K562 (cell line): ENCODE results near the gene BCL2L12. TPM values are rescaled to one million over a fixed set of nuclear protein-coding genes. Genes with fewer than 3 reads are reported as not detected.

Experiments used
- DPF2 ChIP-seq: fragments of 450-650 bp; IDR thresholded peaks from 2 replicates; pipeline ENCODE4 v1.6.1; 2016
- E2F1 ChIP-seq: sonication (generic); formaldehyde crosslinking; IDR thresholded peaks from 2 replicates; pipeline ENCODE4 v1.8.1; 2023; ENCODE audit warnings: mild to moderate bottlenecking, missing genetic modification reagents, moderate library complexity
- ETV1 ChIP-seq: fragments of 450-650 bp; conservative IDR thresholded peaks from 2 replicates; pipeline ENCODE4 v1.6.1; 2016; ENCODE audit warnings: missing genetic modification characterization, control low read depth, low read depth, missing compliant biosample characterization
- EZH2 ChIP-seq: IDR thresholded peaks from 2 replicates; pipeline ENCODE4 v1.6.1; 2012; ENCODE audit warnings: low read depth, mild to moderate bottlenecking, inconsistent platforms, low read length, borderline replicate concordance
- FOS ChIP-seq: IDR thresholded peaks from 3 replicates; pipeline ENCODE4 v1.6.1; 2011; ENCODE audit not compliant: insufficient read length; ENCODE audit errors: extremely low read depth
- HDGF ChIP-seq: fragments of 450-650 bp; IDR thresholded peaks from 2 replicates; pipeline ENCODE4 v1.6.1; 2016
- KAT7 ChIP-seq: sonication (generic); formaldehyde crosslinking; IDR thresholded peaks from 2 replicates; pipeline ENCODE4 v1.8.0; 2022; ENCODE audit warnings: missing genetic modification reagents, mild to moderate bottlenecking, borderline replicate concordance
- MCM3 ChIP-seq: fragments of 450-650 bp; IDR thresholded peaks from 2 replicates; pipeline ENCODE4 v1.6.1; 2016
- PHB2 ChIP-seq: fragments of 450-650 bp; IDR thresholded peaks from 2 replicates; pipeline ENCODE4 v1.6.1; 2017; ENCODE audit warnings: low read depth
- RAD51 ChIP-seq: fragments of 450-650 bp; IDR thresholded peaks from 2 replicates; pipeline ENCODE4 v1.7.1; 2016; ENCODE audit warnings: low read depth, mild to moderate bottlenecking, borderline replicate concordance
- SMARCC2 ChIP-seq: fragments of 450-650 bp; IDR thresholded peaks from 2 replicates; pipeline ENCODE4 v1.6.1; 2017; ENCODE audit warnings: antibody characterized with exemption, moderate library complexity, mild to moderate bottlenecking, low read depth
- TFAM ChIP-seq: fragments of 250-450 bp; sonication (Bioruptor Pico); conservative IDR thresholded peaks from 2 replicates; pipeline ENCODE4 v1.5.0; 2021; ENCODE audit warnings: mild to moderate bottlenecking, moderate library complexity
- XRCC5 ChIP-seq: fragments of 200-400 bp; formaldehyde crosslinking; IDR thresholded peaks from 2 replicates; pipeline ENCODE4 v1.6.1; 2017; ENCODE audit warnings: low read depth, mild to moderate bottlenecking, low read length
- ZKSCAN1 ChIP-seq: fragments of 150-350 bp; IDR thresholded peaks from 2 replicates; pipeline ENCODE4 v1.6.1; 2016; ENCODE audit warnings: low read depth, low read length
- ZNF175 ChIP-seq: fragments of 200-800 bp; sonication (Bioruptor generic); IDR thresholded peaks from 2 replicates; pipeline ENCODE4 v1.6.1; 2016; ENCODE audit warnings: low read depth, mild to moderate bottlenecking, missing genetic modification characterization, missing compliant biosample characterization
- ZNF274 ChIP-seq: IDR thresholded peaks from 2 replicates; pipeline ENCODE4 v1.6.1; 2011; ENCODE audit warnings: low read depth, mild to moderate bottlenecking, low read length, moderate library complexity, borderline replicate concordance
- ZNF707 ChIP-seq: fragments of 250-450 bp; sonication (Bioruptor Pico); conservative IDR thresholded peaks from 2 replicates; pipeline ENCODE4 v1.8.0; 2022; ENCODE audit warnings: inconsistent platforms, mild to moderate bottlenecking, moderate library complexity
- polyA plus RNA-seq, 8 experiments: library from polyadenylated mRNA; depleted of rRNA in 4 of 8; stranded (reverse) in 5 of 8; unstranded in 3 of 8; fragments of >200 nt; fragmentation: Nextera tagmentation in 2 of 8; fragmentation: Illumina TruSeq in 1 of 8; extraction: Ambion mirVana in 2 of 8; extraction: Trizol in 1 of 8; gene quantifications; 2 replicates each; pipeline versions ENCODE4 v1.2.1 to v1.2.3, GENCODE V29; 2011 to 2014; ENCODE audit warnings: inconsistent platforms in 1 of 8, missing spikeins in 1 of 8
- total RNA-seq, 7 experiments: library from RNA; depleted of rRNA in 6 of 7; stranded (reverse); fragments of >200 nt in 6 of 7; fragmentation: Illumina TruSeq in 2 of 7; extraction: Trizol in 2 of 7; gene quantifications; 2 replicates each; pipeline versions ENCODE4 v1.2.1 to v1.2.3, GENCODE V29; 2011 to 2021; ENCODE audit warnings: low replicate concordance in 1 of 7
- TF ChIP-seq, protein P1 (sequence below), 2 experiments: fragments of 200-800 bp in 1 of 2; sonication (Bioruptor generic) in 1 of 2; sonication (generic) in 1 of 2; formaldehyde crosslinking in 1 of 2; IDR thresholded peaks in 1 of 2; conservative IDR thresholded peaks in 1 of 2; 2 replicates each; pipeline versions ENCODE4 v1.5.0 to v1.6.1; 2016 to 2020; ENCODE audit warnings: missing compliant biosample characterization in 1 of 2, missing genetic modification characterization in 1 of 2, missing genetic modification reagents in 1 of 2
- TF ChIP-seq, protein P2 (sequence below): sonication (generic); formaldehyde crosslinking; IDR thresholded peaks from 2 replicates; pipeline ENCODE4 v1.8.1; 2022; ENCODE audit warnings: missing genetic modification reagents
- TF ChIP-seq, protein P3 (sequence below): fragments of 450-650 bp; formaldehyde crosslinking; IDR thresholded peaks from 2 replicates; pipeline ENCODE4 v1.4.0; 2020; ENCODE audit warnings: mild to moderate bottlenecking
- TF ChIP-seq, protein P4 (sequence below): fragments of 200-400 bp; formaldehyde crosslinking; IDR thresholded peaks from 2 replicates; pipeline ENCODE4 v1.6.1; 2017; ENCODE audit warnings: mild to moderate bottlenecking, low read depth, low read length, moderate library complexity

BCL2L12 gene
- total and polyA plus RNA-seq, 9 of the 15 experiments (the other 6 are each of a cell fraction or from before 2014, with no cell fraction given) = 7.4 to 263 (median 81.2) TPM

DNA sequence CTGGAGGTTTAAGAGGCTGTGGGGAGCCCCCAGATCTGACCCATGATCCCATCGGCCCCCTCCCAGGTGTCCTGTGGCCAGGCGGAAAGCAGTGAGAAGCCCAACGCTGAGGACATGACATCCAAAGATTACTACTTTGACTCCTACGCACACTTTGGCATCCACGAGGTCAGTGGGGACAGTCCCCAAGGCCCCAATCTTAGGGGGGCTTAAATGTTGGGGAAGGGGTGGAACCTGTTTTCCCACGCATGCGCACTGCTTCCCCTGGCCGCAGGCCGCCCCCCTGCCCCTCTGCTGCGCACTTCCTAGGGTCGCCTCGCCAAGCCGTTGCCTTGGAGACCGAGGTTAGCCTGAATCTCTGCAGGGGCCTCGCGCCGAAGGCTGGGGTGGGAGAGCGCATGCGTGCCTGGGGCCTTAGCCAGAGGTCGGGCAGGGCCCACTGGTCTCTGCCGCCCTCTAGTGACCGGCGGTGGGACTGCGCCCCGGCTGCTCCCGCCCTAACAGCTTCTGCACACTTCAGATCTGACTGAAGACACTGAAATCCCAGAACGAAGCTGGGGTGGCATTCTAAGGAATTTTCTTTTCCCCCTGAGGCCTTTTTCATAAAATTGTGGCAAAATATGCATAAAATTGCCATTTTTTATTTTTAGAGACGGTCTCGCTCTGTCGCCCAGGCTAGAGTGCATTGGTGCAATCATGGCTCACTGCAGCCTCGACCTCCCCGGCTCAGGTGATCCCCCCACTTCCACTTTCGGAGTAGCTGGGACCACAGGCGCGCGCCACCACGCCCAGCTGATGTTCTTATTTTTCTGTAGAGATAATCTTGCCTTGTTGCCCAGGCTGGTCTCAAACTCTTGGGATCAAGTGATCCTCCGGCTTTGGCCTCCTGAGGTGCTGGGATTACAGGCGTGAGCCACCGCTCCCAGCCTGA lies 15.0 kb downstream of the BCL2L12 start (continued):
- TF ChIP-seq, protein P1, sequence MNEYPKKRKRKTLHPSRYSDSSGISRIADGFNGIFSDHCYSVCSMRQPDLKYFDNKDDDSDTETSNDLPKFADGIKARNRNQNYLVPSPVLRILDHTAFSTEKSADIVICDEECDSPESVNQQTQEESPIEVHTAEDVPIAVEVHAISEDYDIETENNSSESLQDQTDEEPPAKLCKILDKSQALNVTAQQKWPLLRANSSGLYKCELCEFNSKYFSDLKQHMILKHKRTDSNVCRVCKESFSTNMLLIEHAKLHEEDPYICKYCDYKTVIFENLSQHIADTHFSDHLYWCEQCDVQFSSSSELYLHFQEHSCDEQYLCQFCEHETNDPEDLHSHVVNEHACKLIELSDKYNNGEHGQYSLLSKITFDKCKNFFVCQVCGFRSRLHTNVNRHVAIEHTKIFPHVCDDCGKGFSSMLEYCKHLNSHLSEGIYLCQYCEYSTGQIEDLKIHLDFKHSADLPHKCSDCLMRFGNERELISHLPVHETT (CRISPR knock-in tag; conservative IDR thresholded peaks at IDR 0.05 in 1 of 2, IDR thresholded peaks at IDR 0.05 in 1 of 2) = no peak
- TF ChIP-seq MCM3 = no peak
- TF ChIP-seq ZNF175 (CRISPR knock-in tag) = no peak
- TF ChIP-seq FOS = no peak
- TF ChIP-seq E2F1 (CRISPR knock-in tag) = peak; percentile 86; the same call in 1 of the 2 replicates
- no peak for TF ChIP-seq PHB2
- no peak for TF ChIP-seq DPF2
- TF ChIP-seq KAT7 (CRISPR knock-in tag) = no peak
- no peak for TF ChIP-seq HDGF
- TF ChIP-seq, protein P2, sequence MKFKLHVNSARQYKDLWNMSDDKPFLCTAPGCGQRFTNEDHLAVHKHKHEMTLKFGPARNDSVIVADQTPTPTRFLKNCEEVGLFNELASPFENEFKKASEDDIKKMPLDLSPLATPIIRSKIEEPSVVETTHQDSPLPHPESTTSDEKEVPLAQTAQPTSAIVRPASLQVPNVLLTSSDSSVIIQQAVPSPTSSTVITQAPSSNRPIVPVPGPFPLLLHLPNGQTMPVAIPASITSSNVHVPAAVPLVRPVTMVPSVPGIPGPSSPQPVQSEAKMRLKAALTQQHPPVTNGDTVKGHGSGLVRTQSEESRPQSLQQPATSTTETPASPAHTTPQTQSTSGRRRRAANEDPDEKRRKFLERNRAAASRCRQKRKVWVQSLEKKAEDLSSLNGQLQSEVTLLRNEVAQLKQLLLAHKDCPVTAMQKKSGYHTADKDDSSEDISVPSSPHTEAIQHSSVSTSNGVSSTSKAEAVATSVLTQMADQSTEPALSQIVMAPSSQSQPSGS (CRISPR knock-in tag) = no peak
- no peak for TF ChIP-seq ZNF707 (CRISPR knock-in tag)
- no peak for TF ChIP-seq EZH2
- no peak for TF ChIP-seq SMARCC2
- no peak for TF ChIP-seq RAD51
- TF ChIP-seq ETV1 (tag) = no peak
- TF ChIP-seq, protein P3, sequence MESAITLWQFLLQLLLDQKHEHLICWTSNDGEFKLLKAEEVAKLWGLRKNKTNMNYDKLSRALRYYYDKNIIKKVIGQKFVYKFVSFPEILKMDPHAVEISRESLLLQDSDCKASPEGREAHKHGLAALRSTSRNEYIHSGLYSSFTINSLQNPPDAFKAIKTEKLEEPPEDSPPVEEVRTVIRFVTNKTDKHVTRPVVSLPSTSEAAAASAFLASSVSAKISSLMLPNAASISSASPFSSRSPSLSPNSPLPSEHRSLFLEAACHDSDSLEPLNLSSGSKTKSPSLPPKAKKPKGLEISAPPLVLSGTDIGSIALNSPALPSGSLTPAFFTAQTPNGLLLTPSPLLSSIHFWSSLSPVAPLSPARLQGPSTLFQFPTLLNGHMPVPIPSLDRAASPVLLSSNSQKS = no peak
- no peak for TF ChIP-seq ZKSCAN1
- TF ChIP-seq ZNF274 = no peak
- peak; percentile 90; the same call in 1 of the 2 replicates for TF ChIP-seq XRCC5
- no peak for TF ChIP-seq TFAM (CRISPR knock-in tag)
- TF ChIP-seq, protein P4, sequence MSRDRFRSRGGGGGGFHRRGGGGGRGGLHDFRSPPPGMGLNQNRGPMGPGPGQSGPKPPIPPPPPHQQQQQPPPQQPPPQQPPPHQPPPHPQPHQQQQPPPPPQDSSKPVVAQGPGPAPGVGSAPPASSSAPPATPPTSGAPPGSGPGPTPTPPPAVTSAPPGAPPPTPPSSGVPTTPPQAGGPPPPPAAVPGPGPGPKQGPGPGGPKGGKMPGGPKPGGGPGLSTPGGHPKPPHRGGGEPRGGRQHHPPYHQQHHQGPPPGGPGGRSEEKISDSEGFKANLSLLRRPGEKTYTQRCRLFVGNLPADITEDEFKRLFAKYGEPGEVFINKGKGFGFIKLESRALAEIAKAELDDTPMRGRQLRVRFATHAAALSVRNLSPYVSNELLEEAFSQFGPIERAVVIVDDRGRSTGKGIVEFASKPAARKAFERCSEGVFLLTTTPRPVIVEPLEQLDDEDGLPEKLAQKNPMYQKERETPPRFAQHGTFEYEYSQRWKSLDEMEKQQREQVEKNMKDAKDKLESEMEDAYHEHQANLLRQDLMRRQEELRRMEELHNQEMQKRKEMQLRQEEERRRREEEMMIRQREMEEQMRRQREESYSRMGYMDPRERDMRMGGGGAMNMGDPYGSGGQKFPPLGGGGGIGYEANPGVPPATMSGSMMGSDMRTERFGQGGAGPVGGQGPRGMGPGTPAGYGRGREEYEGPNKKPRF = no peak
